Motor neuron (in vitro differentiated cells): ENCODE results near the gene DCPS. TPM values are rescaled to one million over a fixed set of nuclear protein-coding genes. Genes with fewer than 3 reads are reported as not detected.
A peak's percentile ranks its signal among the peaks of the same experiment; 100 is the strongest.

Experiments used
- ATAC-seq, 8 experiments: fragments of 200-7000 bp; cut with Tn5 transposase; replicated peaks in 6 of 8; 2 replicates each; pipeline ENCODE4 v1.8.0; 2021; ENCODE audit warnings: mild to moderate bottlenecking in 8 of 8, moderate library complexity in 8 of 8
- H3K27ac ChIP-seq, 2 donors: fragments of 250-450 bp; sonication (Bioruptor Pico); 2 replicates each; pipeline ENCODE4 v1.9.0; 2021; ENCODE audit warnings: antibody characterized with exemption in 2 of 2, mild to moderate bottlenecking in 2 of 2, moderate library complexity in 1 of 2
- H3K4me1 ChIP-seq, 2 donors: fragments of 250-450 bp; sonication (Bioruptor Pico); replicated peaks in 1 of 2; 2 replicates each; pipeline ENCODE4 v1.6.1; 2021; ENCODE audit warnings: antibody characterized with exemption in 2 of 2, mild to moderate bottlenecking in 2 of 2, moderate library complexity in 1 of 2
- H3K4me3 ChIP-seq, 5 donors: fragments of 250-450 bp; sonication (Bioruptor Pico); 2 replicates each; pipeline ENCODE4 v1.9.0; 2021; ENCODE audit warnings: antibody characterized with exemption in 5 of 5, mild to moderate bottlenecking in 5 of 5, moderate library complexity in 4 of 5
- WGBS, 10 experiments: fragments of 450-650 bp; shearing (Covaris generic); methylation state at CpG; one replicate each; pipeline ENCODE4 v1.0.0; 2022; 5-methylcytosine and 5-hydroxymethylcytosine counted together
- in situ Hi-C, 9 experiments: fragments of 400-800 bp; cut with MboI; loops; one replicate each; pipeline ENCODE4 v1.15.0; 2021; ENCODE audit warnings: low sequenced_read_pairs in 9 of 9, low pct_unique_long_range_greater_than_20kb in 2 of 9; ENCODE audit not compliant: unreplicated experiment in 9 of 9
- total RNA-seq, 8 experiments: library from RNA; unstranded; fragments of 300-600 nt; gene quantifications; 2 replicates each; pipeline versions ENCODE4 v1.2.3 to v1.2.4, GENCODE V29; 2022

Gene DCPS
- total RNA-seq, 8 experiments from 2014 or later, result 6.2 to 54.8 (median 12.4) TPM

DNA sequence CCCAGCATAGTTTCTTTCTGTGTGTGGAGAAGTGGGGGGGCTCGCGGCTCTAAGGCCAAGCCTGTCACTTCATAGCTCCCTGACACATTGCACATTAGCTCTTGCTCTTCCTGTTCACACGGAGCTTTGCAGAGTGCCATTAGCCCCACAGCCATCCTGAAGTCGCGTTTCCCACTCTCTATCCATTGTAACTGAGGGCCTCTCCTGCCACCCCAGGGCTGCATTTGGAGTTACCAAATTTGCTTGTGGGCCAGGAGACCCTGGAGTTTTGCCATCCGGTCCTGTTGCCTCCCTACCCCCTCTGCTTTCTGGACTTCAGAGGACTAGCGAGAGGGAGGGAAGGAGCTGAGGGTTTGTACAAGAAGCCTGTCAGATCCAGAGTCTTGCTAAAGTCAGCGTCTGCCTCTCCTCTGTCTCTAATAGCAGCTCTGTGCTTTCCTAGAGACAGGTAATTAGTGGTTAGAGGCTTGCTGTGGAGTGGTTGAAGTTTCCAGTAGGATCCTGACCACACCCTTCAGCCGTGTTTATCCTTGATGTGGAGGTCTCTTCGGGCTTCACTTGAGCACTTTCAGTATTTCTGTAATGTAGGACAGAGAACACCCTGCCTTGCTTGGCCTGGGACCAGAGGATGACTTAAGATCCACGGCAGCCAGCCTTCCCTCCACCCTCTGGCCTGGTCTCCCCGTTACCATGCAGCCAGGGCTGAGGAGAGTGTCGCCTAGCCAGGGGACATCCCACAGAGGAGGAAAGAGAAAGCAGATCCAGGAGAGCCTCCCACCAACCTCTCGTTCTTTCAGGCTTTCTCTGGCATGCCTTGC is 14.1 kb downstream of the DCPS start:
- 0 to 100% (median 76%) methylated on average over 1 to 8 of the region's 14 CpGs; no CpG with 5 or more reads in 2 of the 10 experiments for WGBS, 10 experiments
- no peak overlapping the region for H3K27ac ChIP-seq
- peaks cover 0 to 4% of the 10 kb centered on the region in 2 donors for H3K4me1 ChIP-seq
- ATAC-seq, result peak in 7 of 8 experiments; percentile 7 to 88 (median 63)
- H3K4me3 ChIP-seq, result no peak overlapping the region
- in situ Hi-C loops, result loop anchor here in 1 of 9 experiments (25.0 kb wide), 1 partner anchor 94 kb away; no protein-coding TSS in a partner anchor

DNA sequence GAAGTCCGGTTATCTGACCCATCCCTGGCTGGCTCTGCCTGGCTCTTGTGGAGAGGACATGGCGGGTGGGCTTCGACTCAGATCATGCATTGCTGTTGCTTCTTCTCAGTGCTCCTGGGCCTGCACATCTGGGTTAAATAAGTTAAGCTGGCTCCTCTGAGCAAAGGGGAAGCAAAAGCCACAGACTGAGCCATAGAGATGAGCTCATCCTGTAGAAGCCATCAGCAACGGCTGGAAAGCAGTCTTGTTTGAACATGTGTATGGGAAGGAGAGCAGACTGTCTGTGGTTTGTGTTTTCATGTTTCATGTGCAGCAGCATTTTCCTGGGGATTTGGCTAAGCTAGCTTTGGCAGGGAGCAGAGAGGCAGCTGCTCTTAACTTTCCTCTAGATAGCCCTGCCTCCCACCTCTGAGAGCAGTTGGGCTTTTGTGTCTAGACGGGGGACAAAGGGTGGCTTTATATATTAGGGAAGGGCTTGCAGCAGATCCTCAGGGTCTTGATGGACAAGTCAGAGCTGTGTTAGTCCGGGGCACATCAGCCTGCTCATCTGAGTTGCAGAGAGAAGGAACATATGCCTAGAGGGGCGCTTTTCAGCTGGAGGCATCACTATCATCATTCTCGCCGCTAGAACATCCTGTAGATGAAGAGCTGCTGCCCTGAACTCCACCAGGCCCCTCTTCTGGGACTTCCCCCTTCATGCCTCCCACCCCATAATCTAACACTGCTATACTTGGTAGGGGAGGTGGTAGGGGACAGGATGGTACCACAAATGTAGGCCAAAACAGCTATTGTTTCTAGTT is 14.9 kb downstream of the DCPS start:
- in situ Hi-C loops, result loop anchor here in 1 of 9 experiments (25.0 kb wide), 1 partner anchor 94 kb away; no protein-coding TSS in a partner anchor
- peak in 7 of 8 experiments; percentile 21 to 81 (median 67) for ATAC-seq
- 0 to 89% (median 80%) methylated on average over 2 to 5 of the region's 9 CpGs; no CpG with 5 or more reads in 5 of the 10 experiments for WGBS, 10 experiments
- Histone ChIP-seq H3K4me3 (no peak overlapping the region), H3K4me1 (peaks cover 0 to 4% of the 10 kb centered on the region in 2 donors), H3K27ac (no peak overlapping the region)

DNA sequence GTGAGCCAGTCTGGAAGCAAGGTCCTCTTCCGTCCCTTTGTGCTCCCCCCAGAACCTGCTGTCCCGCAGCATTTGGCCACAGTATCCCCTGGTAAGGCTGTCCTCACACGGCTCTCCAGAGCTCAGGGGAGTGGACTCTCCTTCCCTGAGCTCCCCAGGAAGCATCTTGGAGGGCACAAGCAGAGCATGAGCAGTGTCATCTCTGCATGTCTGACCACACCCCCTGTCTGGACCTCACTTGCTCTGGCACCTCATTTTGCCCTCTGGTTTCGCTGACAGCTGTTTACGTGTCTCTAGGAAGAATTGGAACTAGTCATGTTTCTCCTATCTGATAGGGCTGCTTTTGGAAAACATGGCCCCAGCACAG is 15.5 kb downstream of the DCPS start:
- Histone ChIP-seq H3K4me3 (no peak overlapping the region), H3K4me1 (peaks cover 0 to 4% of the 10 kb centered on the region in 2 donors), H3K27ac (no peak overlapping the region)
- in situ Hi-C loops, result loop anchor here in 1 of 9 experiments (25.0 kb wide), 1 partner anchor 93 kb away; no protein-coding TSS in a partner anchor
- WGBS, 10 experiments, result 67 to 100% (median 90%) methylated on average over 1 to 3 of the region's 5 CpGs; no CpG with 5 or more reads in 6 of the 10 experiments
- no peak for ATAC-seq

DNA sequence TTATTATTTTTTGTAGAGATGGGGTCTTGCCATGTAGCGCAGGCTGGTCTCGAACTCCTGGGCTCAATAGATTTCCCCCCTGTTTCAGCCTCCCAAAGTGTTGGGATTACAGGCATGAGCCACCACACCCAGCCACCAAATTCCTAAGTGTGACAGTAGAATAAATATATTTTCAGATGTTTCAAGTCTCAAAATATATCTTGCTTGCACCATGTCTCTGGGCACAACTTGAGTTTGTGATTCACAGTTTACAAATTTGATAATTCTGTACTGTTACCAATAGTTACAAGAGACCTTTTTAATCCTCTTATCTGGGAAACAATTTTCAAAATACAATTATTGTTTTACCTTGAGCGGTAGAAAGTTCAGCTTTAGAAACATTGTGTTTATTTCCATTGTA is 19.1 kb downstream of the DCPS start:
- Histone ChIP-seq H3K4me3 (no peak overlapping the region), H3K27ac (no peak overlapping the region), H3K4me1 (no peaks in the 10 kb centered on the region)
- in situ Hi-C loops, result loop anchor here in 1 of 9 experiments (25.0 kb wide), 1 partner anchor 89 kb away; no protein-coding TSS in a partner anchor
- 45 to 100% (median 92%) methylated on average over 1 to 3 of the region's 3 CpGs; no CpG with 5 or more reads in 1 of the 10 experiments for WGBS, 10 experiments
- ATAC-seq, result no peak

DNA sequence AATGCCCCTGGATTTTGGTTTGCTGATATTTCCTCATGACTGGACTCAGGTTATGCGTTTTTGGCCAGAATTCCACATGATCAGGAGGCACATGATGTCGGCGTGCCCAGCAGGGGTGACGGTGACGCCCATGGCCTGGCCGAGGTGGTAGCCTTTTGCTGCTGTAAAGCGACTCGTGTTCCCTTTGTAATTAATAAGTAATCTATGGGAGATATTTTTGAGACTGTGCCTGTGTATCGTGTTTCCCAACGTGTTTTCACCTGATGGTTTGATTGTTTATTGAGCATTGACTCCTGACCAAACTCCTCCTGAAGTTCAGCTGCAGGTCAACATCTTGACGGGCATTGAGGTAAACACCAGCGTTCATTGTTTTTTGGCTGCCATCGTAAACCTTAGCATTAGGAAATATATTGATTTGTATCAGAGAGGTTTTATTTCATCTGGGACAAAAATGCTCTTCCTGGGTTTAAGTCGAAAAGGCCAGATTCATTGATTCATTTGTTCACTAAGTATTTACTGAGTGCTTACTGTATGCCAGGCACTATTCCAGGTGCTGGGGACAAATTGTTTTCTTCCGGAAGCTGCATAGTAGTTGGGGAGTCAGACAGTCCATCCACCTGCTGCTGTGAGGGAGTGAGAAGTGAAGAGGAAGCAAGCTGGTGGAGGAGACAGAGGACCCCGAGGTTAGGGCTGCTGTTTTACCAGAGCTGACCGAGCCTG is 23.6 kb downstream of the DCPS start:
- Histone ChIP-seq H3K4me1 (no peaks in the 10 kb centered on the region), H3K4me3 (no peak overlapping the region), H3K27ac (no peak overlapping the region)
- in situ Hi-C loops, result no loop called here
- WGBS, 10 experiments, result 78 to 100% (median 89%) methylated on average over 2 to 12 of the region's 17 CpGs; no CpG with 5 or more reads in 1 of the 10 experiments
- ATAC-seq, result no peak

DNA sequence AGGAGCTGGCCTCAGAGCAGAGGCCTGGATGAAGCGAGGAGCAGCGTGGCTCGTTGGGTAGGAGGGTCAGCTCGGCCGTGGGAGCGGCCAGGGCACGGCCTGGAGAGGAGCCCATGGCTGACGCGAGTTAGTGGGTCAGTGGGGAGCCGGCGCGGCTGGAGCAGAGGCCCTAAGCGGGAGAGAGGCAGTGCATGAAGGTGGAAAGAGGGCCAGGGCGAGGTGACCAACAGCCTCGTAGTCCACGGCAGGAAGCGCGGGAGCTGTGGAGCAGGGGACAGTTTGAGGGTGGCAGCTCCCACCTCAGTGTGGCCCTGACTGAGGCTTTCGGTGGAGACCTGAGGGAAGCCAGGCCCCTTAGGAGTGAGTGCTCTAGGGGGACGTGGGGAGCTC is 24.1 kb downstream of the DCPS start:
- Histone ChIP-seq H3K27ac (no peak overlapping the region), H3K4me1 (no peaks in the 10 kb centered on the region), H3K4me3 (no peak overlapping the region)
- in situ Hi-C loops, result no loop called here
- no peak for ATAC-seq
- 80 to 100% (median 92%) methylated on average over 1 to 14 of the region's 20 CpGs; no CpG with 5 or more reads in 3 of the 10 experiments for WGBS, 10 experiments

DNA sequence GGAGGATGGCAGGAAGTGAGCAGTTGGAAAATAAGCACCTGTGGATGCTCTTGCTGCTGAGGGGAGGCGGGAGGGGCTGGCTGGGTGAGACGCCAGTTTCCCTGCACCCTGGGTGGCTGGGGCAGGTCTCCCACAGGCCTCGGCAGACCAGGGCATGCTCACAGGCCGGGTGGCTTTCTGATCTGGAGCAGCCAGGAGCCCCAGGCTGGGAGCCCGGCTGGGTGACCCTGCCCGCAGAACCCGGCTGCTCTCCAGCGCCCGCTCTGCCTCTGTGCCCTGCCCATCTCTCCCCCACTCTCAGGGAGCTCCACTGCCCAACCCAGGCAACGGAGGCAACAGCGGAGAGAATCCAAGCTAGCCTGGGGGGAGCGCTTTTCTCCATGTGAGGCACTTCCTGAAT is 24.6 kb downstream of the DCPS start:
- in situ Hi-C loops, result no loop called here
- H3K4me1 ChIP-seq, result no peaks in the 10 kb centered on the region
- 100% methylated on average over 2 to 3 of the region's 12 CpGs; no CpG with 5 or more reads in 8 of the 10 experiments for WGBS, 10 experiments
- H3K4me3 ChIP-seq, result no peak overlapping the region
- H3K27ac ChIP-seq, result no peak overlapping the region
- no peak for ATAC-seq

DNA sequence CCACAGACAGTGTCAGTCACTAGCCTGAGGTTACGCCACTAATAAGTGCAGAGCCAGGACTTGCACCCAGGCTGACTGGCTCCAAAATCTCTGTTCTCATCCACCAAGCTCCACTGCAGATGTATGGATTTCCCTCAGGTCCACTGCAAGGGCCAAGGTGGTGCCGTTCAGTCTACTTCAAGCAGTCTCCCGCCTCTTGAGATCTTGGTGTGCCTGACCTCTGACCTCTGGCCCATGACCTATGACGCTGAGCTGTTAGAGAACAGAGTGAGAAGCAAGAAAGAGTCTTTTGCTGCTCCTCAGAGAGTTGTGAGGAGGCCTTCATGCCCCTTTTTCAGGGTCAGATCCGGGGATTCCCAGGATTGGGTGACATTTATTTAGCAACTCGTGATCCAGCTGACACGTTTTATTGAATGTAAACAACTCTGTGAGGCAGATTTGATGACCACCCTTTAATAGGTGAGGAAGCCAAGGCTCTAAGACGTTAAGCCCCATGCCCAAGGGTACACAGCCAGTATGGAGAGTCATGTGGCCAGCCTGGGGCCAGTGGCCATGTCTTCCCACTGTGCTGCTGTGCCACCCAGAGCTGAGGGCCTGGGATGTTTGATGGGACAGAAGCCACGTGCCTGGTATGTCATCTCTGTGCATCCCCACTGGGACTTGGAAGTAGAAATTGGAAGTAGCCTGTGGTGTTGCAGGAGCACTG is 25.2 kb downstream of the DCPS start:
- 40 to 100% (median 75%) methylated on average over 1 to 6 of the region's 9 CpGs; no CpG with 5 or more reads in 4 of the 10 experiments for WGBS, 10 experiments
- no peak overlapping the region for H3K27ac ChIP-seq
- H3K4me3 ChIP-seq, result no peak overlapping the region
- ATAC-seq, result no peak
- H3K4me1 ChIP-seq, result no peaks in the 10 kb centered on the region
- in situ Hi-C loops, result no loop called here

DNA sequence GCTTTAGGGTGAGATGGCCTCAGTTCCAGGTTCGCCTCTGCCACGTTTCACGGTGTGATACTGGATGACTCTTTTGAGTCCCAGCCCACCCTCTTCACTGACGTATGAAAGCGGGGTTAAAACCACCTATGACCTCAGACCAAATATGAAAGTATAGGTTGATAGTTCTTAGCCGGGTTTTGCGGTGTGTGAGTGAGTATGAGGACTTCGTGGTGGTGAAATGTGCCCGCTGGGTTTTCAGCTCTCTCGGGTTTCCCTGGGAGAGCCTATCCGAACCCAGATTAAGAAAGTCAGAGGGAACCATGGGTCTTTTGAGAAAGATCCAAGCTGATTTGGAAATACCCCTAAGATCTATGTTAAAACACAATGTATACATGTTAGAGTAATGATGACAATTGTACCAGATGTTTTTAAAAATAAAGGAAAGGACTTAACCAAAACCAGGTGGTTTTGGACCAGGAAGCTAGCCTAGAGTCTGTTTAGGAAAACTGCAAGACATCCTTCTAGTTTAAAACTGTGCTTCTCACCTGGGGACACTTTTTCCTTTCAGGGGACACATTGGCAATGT is 25.9 kb downstream of the DCPS start:
- no peak overlapping the region for H3K27ac ChIP-seq
- in situ Hi-C loops, result no loop called here
- no peaks in the 10 kb centered on the region for H3K4me1 ChIP-seq
- H3K4me3 ChIP-seq, result no peak overlapping the region
- WGBS, 10 experiments, result 30 to 95% (median 85%) methylated on average over 1 to 11 of the region's 11 CpGs; no CpG with 5 or more reads in 3 of the 10 experiments
- no peak for ATAC-seq

DNA sequence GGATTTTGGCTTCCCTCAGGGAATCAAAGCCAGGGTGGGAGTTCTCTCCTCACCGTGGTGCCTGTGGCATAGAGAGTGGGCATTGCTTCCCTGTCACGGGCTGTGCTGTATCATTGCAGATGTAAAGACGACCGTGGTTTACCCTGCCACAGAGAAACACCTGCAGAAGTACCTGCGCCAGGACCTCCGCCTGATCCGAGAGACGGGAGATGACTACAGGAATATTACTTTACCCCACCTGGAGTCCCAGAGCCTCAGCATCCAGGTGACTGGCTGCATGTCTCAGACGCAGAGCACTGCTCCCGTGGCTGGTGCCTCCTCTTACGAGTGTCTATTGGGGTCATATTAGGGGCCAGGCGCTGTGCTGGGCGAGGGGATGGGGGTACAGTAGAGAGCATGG is 27.4 kb downstream of the DCPS start:
- 51 to 100% (median 96%) methylated on average over 1 to 8 of the region's 13 CpGs; no CpG with 5 or more reads in 5 of the 10 experiments for WGBS, 10 experiments
- peaks cover 2 to 3% of the 10 kb centered on the region in 2 donors for H3K4me1 ChIP-seq
- in situ Hi-C loops, result no loop called here
- no peak overlapping the region for H3K4me3 ChIP-seq
- H3K27ac ChIP-seq, result no peak overlapping the region
- ATAC-seq, result no peak

DNA sequence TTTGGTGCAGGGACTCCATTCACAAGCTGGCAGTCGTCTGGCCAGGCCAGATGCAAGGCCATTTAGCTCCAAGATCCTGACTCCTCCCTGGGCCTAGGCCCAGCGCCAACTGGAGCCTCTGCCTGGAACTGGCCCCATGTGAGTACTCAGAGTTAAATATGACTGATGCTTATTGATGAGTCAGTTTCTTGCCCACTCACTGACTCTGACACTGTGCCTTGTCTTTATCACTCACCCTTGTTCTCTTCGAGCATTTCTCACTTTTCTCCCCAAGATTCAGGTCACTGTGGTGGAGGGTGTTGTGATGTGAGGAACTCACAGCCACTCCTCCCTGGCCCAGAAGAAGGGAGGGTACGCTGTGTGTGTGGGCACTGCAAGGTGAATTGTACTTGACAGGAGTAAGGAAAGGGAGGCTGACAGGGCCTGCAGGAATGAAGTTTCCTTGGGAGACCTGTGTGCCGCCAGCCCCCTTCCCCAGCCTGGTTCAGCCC is 28.4 kb downstream of the DCPS start:
- Histone ChIP-seq H3K27ac (no peak overlapping the region), H3K4me1 (peaks cover 6 to 10% of the 10 kb centered on the region in 2 donors), H3K4me3 (no peak overlapping the region)
- 14 to 100% (median 81%) methylated on average over 1 to 4 of the region's 5 CpGs; no CpG with 5 or more reads in 4 of the 10 experiments for WGBS, 10 experiments
- ATAC-seq, result peak in 7 of 8 experiments; percentile 25 to 97 (median 84)
- in situ Hi-C loops, result no loop called here
